B cell (primary cell): Measurements from ENCODE around the gene THSD4. TPM values are rescaled to one million over a fixed set of nuclear protein-coding genes. Genes with fewer than 3 reads are reported as not detected.

Experiments
- ATAC-seq: fragments of 200-7000 bp; cut with Tn5 transposase; one replicate; pipeline ENCODE4 v1.10.0; 2021; ENCODE audit warnings: low read depth, mild to moderate bottlenecking, moderate number of reproducible peaks, moderate library complexity
- CTCF ChIA-PET: fragments of 350-600 bp; sonication (Branson Sonifier 250); formaldehyde crosslinking; loops from one replicate; lab custom pipeline; 2021; ENCODE audit warnings: antibody characterized with exemption, inconsistent platforms; lab: Charles Lee
- POLR2A ChIA-PET: fragments of 350-600 bp; sonication (Branson Sonifier 250); formaldehyde crosslinking; loops from one replicate; lab custom pipeline; 2021; ENCODE audit warnings: antibody characterized with exemption; lab: Charles Lee
- DNase-seq: peaks from one replicate; pipeline ENCODE4 v3.0.0; 2013
- H2AFZ ChIP-seq: 2 replicates; pipeline ENCODE4 v1.6.1; 2012; ENCODE audit warnings: mild to moderate bottlenecking, low read depth, low read length; ENCODE audit not compliant: insufficient read depth, poor library complexity, severe bottlenecking
- H3K27ac ChIP-seq, 2 donors: 1 replicate in 1 of 2; 2 replicates in 1 of 2; pipeline ENCODE4 v1.5.1; 2012 to 2013; ENCODE audit warnings: low read length in 2 of 2, mild to moderate bottlenecking in 2 of 2, moderate library complexity in 1 of 2
- H3K27me3 ChIP-seq, 4 experiments: fragments of 200-600 bp in 1 of 4; sonication (generic) in 1 of 4; replicated peaks in 1 of 4; 1 replicate in 2 of 4; 2 replicates in 2 of 4; pipeline versions ENCODE4 v1.6.1 to v1.7.0; 2013 to 2016; ENCODE audit warnings: low read length in 3 of 4, mild to moderate bottlenecking in 2 of 4, mixed read lengths in 1 of 4, moderate library complexity in 1 of 4; ENCODE audit not compliant: insufficient read depth in 4 of 4, control insufficient read depth in 3 of 4; ENCODE audit errors: control extremely low read depth in 1 of 4
- H3K36me3 ChIP-seq, 2 experiments: replicated peaks in 1 of 2; 1 replicate in 1 of 2; 2 replicates in 1 of 2; pipeline versions ENCODE4 v1.6.1 to v1.7.1; 2013; ENCODE audit warnings: low read length in 1 of 2; ENCODE audit not compliant: insufficient read depth in 2 of 2, control insufficient read depth in 1 of 2; ENCODE audit errors: control extremely low read depth in 1 of 2, extremely low read depth in 1 of 2
- H3K4me1 ChIP-seq, 2 donors: fragments of 200-600 bp in 1 of 2; sonication (generic) in 1 of 2; 1 replicate in 1 of 2; 2 replicates in 1 of 2; pipeline versions ENCODE4 v1.5.1 to v1.6.1; 2013 to 2017; ENCODE audit warnings: low read length in 2 of 2; ENCODE audit not compliant: control insufficient read depth in 2 of 2, insufficient read depth in 2 of 2
- H3K4me2 ChIP-seq: replicated peaks from 2 replicates; pipeline ENCODE3; 2012; ENCODE audit warnings: mild to moderate bottlenecking, low read depth, low read length; ENCODE audit not compliant: poor library complexity, severe bottlenecking
- H3K4me3 ChIP-seq, 5 experiments: fragments of 200-600 bp in 1 of 5; sonication (generic) in 1 of 5; 1 replicate in 3 of 5; 2 replicates in 2 of 5; pipeline versions ENCODE4 v1.5.1 to v1.7.0; 2011 to 2016; ENCODE audit warnings: low read length in 4 of 5, mild to moderate bottlenecking in 4 of 5, low read depth in 2 of 5, control low read depth in 1 of 5, moderate library complexity in 1 of 5; ENCODE audit not compliant: insufficient read depth in 1 of 5; ENCODE audit errors: control extremely low read depth in 1 of 5, extremely low read depth in 1 of 5
- H3K79me2 ChIP-seq: fragments of 200-600 bp; sonication (generic); one replicate; pipeline ENCODE4 v1.6.0; 2016; ENCODE audit warnings: low read length; ENCODE audit not compliant: control insufficient read depth, insufficient read depth
- H3K9ac ChIP-seq: fragments of 200-600 bp; sonication (generic); 2 replicates; pipeline ENCODE4 v1.6.1; 2017; ENCODE audit warnings: mild to moderate bottlenecking, low read length, moderate library complexity
- H3K9me3 ChIP-seq, 3 donors: one replicate each; pipeline versions ENCODE4 v1.6.1 to v1.7.1; 2013; ENCODE audit warnings: low read length in 2 of 3; ENCODE audit not compliant: control insufficient read depth in 2 of 3, insufficient read depth in 1 of 3; ENCODE audit errors: control extremely low read depth in 1 of 3
- H4K20me1 ChIP-seq: 2 replicates; pipeline ENCODE4 v1.6.0; 2012; ENCODE audit warnings: mild to moderate bottlenecking, low read length; ENCODE audit not compliant: insufficient read depth, control insufficient read depth, poor library complexity, severe bottlenecking
- H3K27ac Mint-ChIP-seq: one replicate; pipeline ENCODE4 v1.8.0; 2021; ENCODE audit warnings: mixed read lengths
- H3K27me3 Mint-ChIP-seq: one replicate; pipeline ENCODE4 v1.8.0; 2021; ENCODE audit warnings: mixed read lengths
- H3K4me1 Mint-ChIP-seq: one replicate; pipeline ENCODE4 v1.8.0; 2021; ENCODE audit warnings: mixed read lengths
- H3K4me3 Mint-ChIP-seq: one replicate; pipeline ENCODE4 v1.8.0; 2021; ENCODE audit warnings: mixed read lengths
- H3K9me3 Mint-ChIP-seq: one replicate; pipeline ENCODE4 v1.8.0; 2022; ENCODE audit warnings: mixed read lengths; ENCODE audit not compliant: insufficient read depth
- EZH2 ChIP-seq: IDR thresholded peaks from 2 replicates; pipeline ENCODE4 v1.6.1; 2012; ENCODE audit warnings: borderline replicate concordance, low read depth, mild to moderate bottlenecking, moderate library complexity, low read length; ENCODE audit not compliant: insufficient read depth, poor library complexity, severe bottlenecking
- WGBS: methylation state at CpG from one replicate; pipeline ENCODE4 v1.1.5; 2013; ENCODE audit warnings: missing lambda C conversion rate; ENCODE audit not compliant: insufficient coverage; 5-methylcytosine and 5-hydroxymethylcytosine counted together
- intact Hi-C: fragments of 100-400 bp; cut with micrococcal nuclease; formaldehyde crosslinking; loops from one replicate; pipeline ENCODE4 v1.10.0; 2022
- polyA plus RNA-seq: library from polyadenylated mRNA; depleted of rRNA; stranded (reverse); fragments of >200 nt; gene quantifications from 2 replicates; pipeline ENCODE4 v1.2.3, GENCODE V29; 2012
- total RNA-seq, 2 donors: library from RNA; stranded (reverse); fragments of 120-200 nt in 1 of 2; gene quantifications; 1 replicate in 1 of 2; 2 replicates in 1 of 2; pipeline versions ENCODE4 v1.2.3 to v1.2.4, GENCODE V29; 2013 to 2022
- TF ChIP-seq, protein P1 (sequence below): fragments of 200-600 bp; IDR thresholded peaks from one replicate; pipeline ENCODE4 v1.8.0; 2022; ENCODE audit warnings: antibody characterized with exemption, mild to moderate bottlenecking

THSD4 gene
- total and polyA plus RNA-seq, 2 donors (not counting 1 experiment from before 2014, with no cell fraction given) = not detected

DNA sequence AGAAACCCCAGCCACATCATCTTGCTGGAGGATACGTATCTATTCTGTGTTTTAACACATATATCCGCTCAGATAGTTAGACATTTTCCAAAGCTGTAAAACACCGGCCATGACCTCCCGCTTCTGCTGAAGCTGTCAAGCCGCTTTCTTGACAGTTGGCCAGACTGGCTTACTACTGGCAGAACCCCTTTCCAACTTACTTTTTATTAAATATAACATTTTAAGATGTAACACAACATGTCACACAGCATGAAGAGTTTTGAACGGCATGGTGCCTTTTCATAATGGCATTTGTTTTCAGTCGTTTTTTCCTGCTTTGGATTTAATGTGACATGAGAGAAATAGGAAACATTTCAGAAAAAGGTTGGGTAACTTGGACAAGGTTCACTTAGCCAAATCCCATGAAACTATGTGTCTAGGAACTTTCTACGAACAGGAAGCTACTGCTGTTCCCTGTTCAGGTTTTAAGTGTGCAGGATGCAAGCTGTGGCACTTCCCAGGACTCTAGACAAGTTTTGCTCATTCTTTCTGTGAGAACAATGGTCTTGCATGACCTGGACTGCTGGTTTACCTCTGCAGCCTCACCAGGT is 281.4 kb downstream of the THSD4 start:
- Histone ChIP-seq H4K20me1 (no peaks in the 10 kb centered on the region), H3K27me3 (peaks cover 0 to 4% (median under 1%) of the 10 kb centered on the region in 4 experiments), H3K27ac (no peak overlapping the region), H3K4me3 (no peak overlapping the region), H3K79me2 (no peaks in the 10 kb centered on the region), H3K9me3 (no peaks in the 10 kb centered on the region), H3K4me1 (no peaks in the 10 kb centered on the region), H3K36me3 (no peaks in the 10 kb centered on the region), H3K9ac (no peak overlapping the region), H3K4me2 (no peak overlapping the region), H2AFZ (no peak overlapping the region)
- Mint-ChIP-seq H3K4me3 (no peak overlapping the region), H3K27me3 (peaks cover 39% of the 10 kb centered on the region), H3K4me1 (no peaks in the 10 kb centered on the region), H3K27ac (no peak overlapping the region), H3K9me3 (no peaks in the 10 kb centered on the region)
- ChIA-PET CTCF (no interaction called here), POLR2A (no interaction called here)
- ATAC-seq (no peak), DNase-seq (no peak)
- 77% methylated on average over 7 of the region's 8 CpGs for WGBS
- intact Hi-C loops = no loop called here
- TF ChIP-seq, protein P1, sequence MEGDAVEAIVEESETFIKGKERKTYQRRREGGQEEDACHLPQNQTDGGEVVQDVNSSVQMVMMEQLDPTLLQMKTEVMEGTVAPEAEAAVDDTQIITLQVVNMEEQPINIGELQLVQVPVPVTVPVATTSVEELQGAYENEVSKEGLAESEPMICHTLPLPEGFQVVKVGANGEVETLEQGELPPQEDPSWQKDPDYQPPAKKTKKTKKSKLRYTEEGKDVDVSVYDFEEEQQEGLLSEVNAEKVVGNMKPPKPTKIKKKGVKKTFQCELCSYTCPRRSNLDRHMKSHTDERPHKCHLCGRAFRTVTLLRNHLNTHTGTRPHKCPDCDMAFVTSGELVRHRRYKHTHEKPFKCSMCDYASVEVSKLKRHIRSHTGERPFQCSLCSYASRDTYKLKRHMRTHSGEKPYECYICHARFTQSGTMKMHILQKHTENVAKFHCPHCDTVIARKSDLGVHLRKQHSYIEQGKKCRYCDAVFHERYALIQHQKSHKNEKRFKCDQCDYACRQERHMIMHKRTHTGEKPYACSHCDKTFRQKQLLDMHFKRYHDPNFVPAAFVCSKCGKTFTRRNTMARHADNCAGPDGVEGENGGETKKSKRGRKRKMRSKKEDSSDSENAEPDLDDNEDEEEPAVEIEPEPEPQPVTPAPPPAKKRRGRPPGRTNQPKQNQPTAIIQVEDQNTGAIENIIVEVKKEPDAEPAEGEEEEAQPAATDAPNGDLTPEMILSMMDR = no peak
- no peak for TF ChIP-seq EZH2

DNA sequence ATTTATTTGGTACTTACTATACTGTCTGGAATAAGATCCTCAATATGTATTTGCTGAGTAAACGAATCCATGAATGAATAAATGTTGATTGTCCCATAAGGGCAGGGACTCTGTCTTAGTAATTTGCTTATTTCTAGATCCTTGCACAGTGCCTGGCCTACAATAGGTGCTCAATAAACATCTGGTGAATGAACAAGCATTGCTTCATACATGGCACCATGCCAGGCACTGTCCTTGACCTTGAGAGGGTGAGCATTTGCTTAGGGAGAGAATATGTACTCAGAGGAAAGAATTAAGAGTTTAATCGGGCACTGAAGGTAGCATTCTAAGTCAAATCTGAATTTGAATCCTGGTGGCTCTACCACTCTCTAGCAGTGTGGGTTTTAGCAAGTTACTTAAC is 282.1 kb downstream of the THSD4 start:
- Histone ChIP-seq H3K9ac (no peak overlapping the region), H3K27ac (no peak overlapping the region), H3K79me2 (no peaks in the 10 kb centered on the region), H3K4me2 (no peak overlapping the region), H4K20me1 (no peaks in the 10 kb centered on the region), H3K4me1 (no peaks in the 10 kb centered on the region), H3K36me3 (no peaks in the 10 kb centered on the region), H3K4me3 (no peak overlapping the region), H2AFZ (no peak overlapping the region), H3K9me3 (peaks cover 0 to 1% (median 0%) of the 10 kb centered on the region in 3 donors), H3K27me3 (peaks cover 0 to 4% (median under 1%) of the 10 kb centered on the region in 4 experiments)
- Mint-ChIP-seq H3K4me1 (no peaks in the 10 kb centered on the region), H3K9me3 (peaks cover 2% of the 10 kb centered on the region), H3K27me3 (peaks cover 40% of the 10 kb centered on the region), H3K4me3 (no peak overlapping the region), H3K27ac (no peak overlapping the region)
- ChIA-PET POLR2A (no interaction called here), CTCF (no interaction called here)
- 73% methylated on average over 2 of the region's 2 CpGs for WGBS
- intact Hi-C loops = no loop called here
- no peak for DNase-seq
- no peak for ATAC-seq
- no peak for TF ChIP-seq EZH2
- TF ChIP-seq, protein P1 = no peak
